Stimulated activated CD4-positive, alpha-beta T cell treated with anti-CD3 and anti-CD28 coated beads, Interleukin-15, amount 100 ng/mL, for 48 hours (primary cell): ENCODE measurements around the gene DHCR24.
"Not testable (repeated sequence)": the region's sequence is repeated elsewhere in the genome, so short reads cannot be mapped to it uniquely, and the experiment has no call there.

Experiments
- DNase-seq, 2 donors: peaks; one replicate each; pipeline ENCODE4 v3.0.0-alpha.2; 2020; ENCODE audit warnings: low read depth in 2 of 2

DHCR24 gene

GRCh38 chr1:54886724-54887664 lies at the start of gene DHCR24:
Gene DHCR24 (minus strand): TSS chr1:54887195. CDS start chr1:54887119, 76 bp downstream.
- DNase-seq: peak; percentile 52 to 75

DNA sequence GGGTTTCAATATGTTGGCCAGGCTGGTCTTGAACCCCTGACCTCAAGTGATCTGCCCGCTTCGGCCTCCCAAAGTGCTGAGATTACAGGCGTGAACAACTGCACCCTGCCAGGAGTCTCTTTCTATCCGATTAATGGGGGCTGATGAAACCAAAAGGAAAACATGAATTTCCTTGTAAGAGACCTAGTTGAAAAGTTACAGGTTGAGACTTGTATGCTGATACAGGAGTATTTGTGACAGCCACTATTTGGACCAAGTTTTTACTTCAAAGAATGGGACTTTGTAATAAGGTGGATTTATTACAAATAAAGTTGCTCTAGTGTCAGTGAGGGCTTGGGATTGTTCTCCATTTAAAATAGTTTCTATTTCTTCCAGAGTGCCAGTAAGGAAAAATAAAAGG lies 49.8 kb upstream of the DHCR24 start:
- DNase-seq: no peak

DNA sequence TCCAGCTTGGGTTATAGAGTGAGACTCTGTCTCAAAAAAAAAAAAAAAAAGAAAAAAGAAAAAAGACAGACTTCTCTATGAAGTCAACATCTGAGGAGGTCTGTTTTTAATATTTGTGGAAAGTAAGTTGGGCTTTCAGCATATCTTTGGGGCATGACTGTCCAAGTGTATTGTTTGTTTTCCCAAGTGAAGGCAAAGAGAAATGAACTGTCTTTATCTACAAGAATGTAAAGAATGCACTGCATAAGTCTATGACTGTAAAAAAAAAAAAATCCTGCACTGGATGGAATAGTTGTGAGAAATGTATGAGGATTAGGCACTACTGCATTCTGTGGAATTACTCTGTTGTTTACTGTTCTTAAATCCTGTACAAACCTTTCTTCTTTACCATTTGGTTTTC lies 47.9 kb upstream of the DHCR24 start:
- no peak for DNase-seq

- not testable (repeated sequence) for DNase-seq
Measured at GRCh38 chr1:54934081-54934480, 47.1 kb upstream of the DHCR24 start.

- no peak for DNase-seq
Measured at GRCh38 chr1:54931275-54931840, 44.4 kb upstream of the DHCR24 start.

DNA sequence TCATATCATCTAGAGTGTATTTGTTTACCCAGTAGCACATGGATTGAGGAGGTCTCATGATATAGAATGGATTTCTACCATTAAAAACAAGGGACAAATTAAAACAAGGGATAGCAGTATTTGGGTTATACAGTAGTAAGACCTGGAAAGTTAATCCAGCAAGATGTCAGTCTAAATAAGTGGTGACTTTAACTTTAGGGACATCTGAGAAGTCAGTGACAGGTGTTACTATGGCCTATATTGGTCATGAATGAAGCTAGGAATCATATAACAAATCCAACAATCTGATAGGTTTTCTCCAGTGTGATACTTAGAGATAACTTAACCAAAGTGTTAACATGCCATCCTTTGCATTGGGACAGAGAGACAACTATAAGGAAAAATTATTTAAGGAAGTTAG lies 42.7 kb upstream of the DHCR24 start:
- no peak for DNase-seq

- DNase-seq: no peak
Measured at GRCh38 chr1:54928327-54928726, 41.3 kb upstream of the DHCR24 start.

DNA sequence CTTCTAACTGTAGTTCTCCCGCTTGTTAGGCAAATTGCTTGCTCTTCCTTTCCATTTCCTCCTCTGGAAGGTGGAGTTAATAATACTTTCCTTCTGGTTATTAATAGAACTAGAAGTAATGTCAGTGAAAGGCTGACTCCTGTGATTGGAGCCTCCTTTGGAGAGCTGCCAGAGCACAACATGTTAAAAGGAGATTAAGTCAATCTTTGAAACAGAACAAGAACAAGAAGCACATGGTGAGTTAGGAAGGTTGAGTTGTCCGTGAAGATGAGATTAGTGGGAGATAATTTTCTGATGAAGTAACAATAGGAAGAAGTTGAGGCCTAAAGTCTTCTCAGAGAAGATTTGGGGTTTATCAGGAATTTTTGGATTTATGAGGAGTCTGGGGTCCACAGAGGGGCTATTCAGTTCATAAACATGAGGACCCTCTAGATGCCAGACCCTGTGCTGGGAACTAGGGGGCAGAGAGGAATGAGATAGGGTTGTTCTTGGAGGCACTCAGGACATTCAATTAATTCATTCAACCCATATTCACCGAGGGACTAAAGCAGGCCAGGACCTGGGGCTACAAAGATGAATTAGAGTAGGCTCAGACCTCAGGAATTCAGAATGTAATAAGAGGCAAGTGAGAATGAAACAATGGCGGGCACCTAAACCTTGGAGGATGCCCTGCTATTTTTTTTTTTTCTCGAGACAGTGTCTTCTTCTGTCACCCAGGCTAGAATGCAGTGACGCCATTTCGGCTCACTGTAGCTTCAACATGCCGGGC lies 40.7 kb upstream of the DHCR24 start:
- no peak for DNase-seq

- DNase-seq: no peak
Measured at GRCh38 chr1:54926970-54927369, 40.0 kb upstream of the DHCR24 start.

GRCh38 chr1:54922921-54923421 lies 36.0 kb upstream of the DHCR24 start:
- no peak for DNase-seq

DNA sequence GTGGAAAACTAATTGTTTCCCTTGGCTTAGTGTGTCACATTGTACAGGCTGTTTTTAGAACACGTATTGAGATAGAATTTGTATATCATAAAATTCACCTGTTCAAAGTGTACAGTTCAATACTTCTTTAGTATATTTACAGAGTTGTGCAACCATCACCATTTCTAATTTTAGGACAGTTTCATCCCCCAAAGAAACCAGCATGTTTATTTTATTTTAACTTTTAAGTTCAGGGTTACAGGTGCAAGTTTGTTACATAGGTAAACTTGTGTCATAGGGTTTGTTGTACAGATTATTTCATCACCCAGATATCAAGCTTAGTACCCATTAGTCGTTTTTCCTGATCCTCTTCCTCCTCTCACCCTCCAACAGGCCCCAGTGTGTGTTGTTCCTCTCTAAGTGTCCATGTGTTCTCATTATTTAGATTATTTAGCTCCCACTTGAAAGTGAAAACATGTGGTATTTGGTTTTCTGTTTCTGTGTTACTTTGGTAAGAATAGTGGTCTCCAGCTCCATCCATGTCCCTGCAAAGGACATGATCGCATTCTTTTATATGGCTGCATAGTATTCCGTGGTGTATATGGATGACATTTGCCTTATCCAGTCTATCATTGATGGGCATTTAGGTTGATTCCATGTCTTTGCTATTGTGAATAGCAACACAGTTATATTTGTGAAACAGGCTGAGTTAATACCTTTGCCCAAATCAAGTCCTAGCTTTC lies 35.2 kb upstream of the DHCR24 start:
- DNase-seq: no peak

- no peak for DNase-seq
Measured at GRCh38 chr1:54919367-54920359, 32.7 kb upstream of the DHCR24 start.

DNA sequence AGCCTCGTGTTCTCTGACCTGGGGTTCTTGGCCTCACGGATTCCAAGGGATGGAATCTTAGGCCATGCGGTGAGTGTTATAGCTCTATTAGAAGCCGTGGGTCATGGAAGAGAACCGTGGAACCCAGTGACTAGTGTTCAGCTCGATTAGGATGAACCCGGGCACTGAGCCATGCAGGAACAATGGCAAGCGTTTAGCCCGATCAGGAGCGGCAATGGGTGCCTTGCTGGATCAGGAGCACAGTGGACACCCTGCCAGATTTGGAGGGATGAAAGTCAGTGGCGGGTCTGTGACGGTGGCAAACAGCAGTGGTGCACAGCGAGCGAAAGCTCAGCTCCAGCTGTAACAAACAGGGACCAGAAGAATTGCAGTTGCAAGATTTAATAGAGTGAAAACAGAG lies 24.1 kb upstream of the DHCR24 start:
- not testable (repeated sequence) for DNase-seq

DNA sequence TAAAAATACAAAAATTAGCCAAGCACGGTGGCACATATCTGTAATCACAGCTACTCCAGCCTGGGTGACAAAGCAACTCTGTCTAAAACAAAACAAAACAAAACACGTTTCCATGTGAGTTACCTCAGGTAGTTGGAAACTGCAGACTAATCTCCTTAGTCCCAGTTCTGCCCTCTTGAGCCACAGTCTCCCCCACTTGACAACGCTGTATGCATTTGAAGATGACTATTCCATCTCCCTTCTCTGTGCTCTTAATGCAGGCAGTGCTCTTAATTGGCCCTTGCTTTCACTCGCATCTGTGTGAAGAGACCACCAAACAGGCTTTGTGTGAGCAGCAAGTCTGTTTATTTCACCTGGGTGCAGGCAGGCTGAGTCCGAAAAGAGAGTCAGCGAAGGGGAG lies 19.6 kb upstream of the DHCR24 start:
- DNase-seq: no peak

GRCh38 chr1:54904476-54905048 lies 17.6 kb upstream of the DHCR24 start:
- DNase-seq: no peak

DNA sequence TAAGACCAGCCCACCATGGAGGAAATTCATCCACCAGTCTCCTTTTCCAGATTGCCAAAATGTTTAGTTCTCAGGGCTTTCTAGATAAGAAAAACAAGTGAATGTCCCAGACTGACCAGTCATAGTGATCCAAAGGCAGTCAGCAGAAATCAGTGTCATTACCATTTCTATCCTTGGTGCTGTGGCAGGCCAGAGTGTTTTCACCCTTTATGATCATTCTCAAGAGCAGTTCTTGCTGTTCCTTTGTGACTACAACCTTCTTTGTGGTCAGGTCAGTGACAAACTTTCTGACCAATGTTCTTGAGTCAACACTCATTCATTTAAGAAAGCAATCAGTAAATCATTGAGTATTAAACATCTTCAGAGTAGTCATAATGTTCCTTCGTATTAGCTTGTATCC lies 7.3 kb upstream of the DHCR24 start:
- no peak for DNase-seq

- no peak for DNase-seq
Measured at GRCh38 chr1:54892586-54892985, 5.6 kb upstream of the DHCR24 start.

- no peak for DNase-seq
Measured at GRCh38 chr1:54889132-54889725, 2.2 kb upstream of the DHCR24 start.

DNA sequence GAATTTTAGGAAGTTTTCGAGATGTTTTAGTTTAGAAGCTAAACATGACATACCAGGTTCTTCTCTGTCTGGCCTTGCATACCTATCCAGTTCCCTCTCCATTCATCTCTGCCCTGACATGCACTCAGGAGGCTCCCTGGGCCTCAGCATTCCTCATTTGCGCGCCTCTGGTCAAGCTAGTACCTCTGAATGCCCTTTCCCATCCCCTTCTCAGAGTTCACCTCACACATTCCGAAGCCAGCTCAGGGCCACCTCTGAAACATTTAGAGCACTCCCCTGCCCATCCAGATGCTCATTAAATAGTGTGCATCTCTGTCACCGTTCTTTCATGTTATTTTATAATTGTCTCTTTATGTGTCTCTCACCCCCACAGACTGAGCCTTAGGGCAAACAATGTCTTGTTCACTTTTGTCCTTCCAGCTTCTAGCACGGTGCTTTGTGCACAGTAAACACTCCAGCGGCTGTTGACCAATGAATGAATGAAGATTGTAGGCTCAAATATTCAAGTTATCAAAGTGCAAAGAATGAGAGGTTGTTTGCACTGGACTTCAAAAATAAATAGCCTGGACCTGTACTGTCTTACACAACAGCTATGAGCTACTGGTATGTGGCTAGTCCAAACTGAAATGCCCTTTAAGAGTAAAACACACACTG lies 1.2 kb upstream of the DHCR24 start:
- no peak for DNase-seq
